A673 (cell line): Measurements from ENCODE around the gene B3GNT7.

Experiments used
- CTCF ChIP-seq: fragments of 300-800, 200-600 bp; sonication (generic); conservative IDR thresholded peaks from 2 replicates; pipeline ENCODE4 v1.5.1; 2017; ENCODE audit warnings: low read depth, mild to moderate bottlenecking, antibody characterized with exemption, low read length, moderate library complexity, mixed read lengths
- EZH2 ChIP-seq: fragments of 200-600 bp; sonication (generic); IDR thresholded peaks from 2 replicates; pipeline ENCODE4 v1.6.1; 2017; ENCODE audit warnings: borderline replicate concordance, low read depth, mild to moderate bottlenecking, mixed read lengths, antibody characterized with exemption, low read length; ENCODE audit not compliant: poor library complexity, severe bottlenecking

- TF ChIP-seq CTCF (no peak), EZH2 (no peak)
Measured at GRCh38 chr2:231415029-231415428, 19.5 kb downstream of the B3GNT7 start.
